T-helper 2 cell treated with Interferon-gamma antibody and Interleukin-4, amounts not matched to agents 100 ng/mL and 5 ng/mL, for 36 hours (primary cell): ENCODE results near the gene SLFN5. TPM values are rescaled to one million over a fixed set of nuclear protein-coding genes. Genes with fewer than 3 reads are reported as not detected.
"Not testable (repeated sequence)": the region's sequence is repeated elsewhere in the genome, so short reads cannot be mapped to it uniquely, and the experiment has no call there.

Experiments
- intact Hi-C: fragments of 100-400 bp; cut with micrococcal nuclease; formaldehyde crosslinking; loops from one replicate; pipeline ENCODE4 v1.15.1; 2023
- total RNA-seq: library from RNA; stranded (reverse); gene quantifications from 2 replicates; pipeline ENCODE4 v1.2.3, GENCODE V29; 2022

Gene SLFN5
- total RNA-seq, 1 donor from 2014 or later, result 103 TPM

GRCh38 chr17:35287286-35287811, 44.5 kb downstream of the SLFN5 start:
- intact Hi-C loops, result no loop called here

DNA sequence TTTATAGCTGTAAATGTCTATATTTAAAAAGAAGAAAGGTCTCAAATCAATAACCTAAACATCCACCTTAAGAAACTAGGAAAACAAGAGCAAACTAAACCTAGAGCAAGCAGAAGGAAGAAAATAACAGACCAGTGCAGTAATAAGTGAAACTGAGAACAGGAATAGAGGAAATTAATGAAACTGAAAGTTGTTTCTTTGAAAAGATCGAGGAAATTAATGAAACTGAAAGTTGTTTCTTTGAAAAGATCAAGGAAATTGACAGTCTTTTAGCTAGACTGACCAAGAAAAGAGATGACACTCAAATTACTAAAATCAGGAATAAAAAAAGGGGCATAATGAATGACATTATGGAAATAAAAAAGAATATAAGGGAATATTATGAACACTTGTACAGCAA, 46.4 kb downstream of the SLFN5 start:
- intact Hi-C loops, result no loop called here

DNA sequence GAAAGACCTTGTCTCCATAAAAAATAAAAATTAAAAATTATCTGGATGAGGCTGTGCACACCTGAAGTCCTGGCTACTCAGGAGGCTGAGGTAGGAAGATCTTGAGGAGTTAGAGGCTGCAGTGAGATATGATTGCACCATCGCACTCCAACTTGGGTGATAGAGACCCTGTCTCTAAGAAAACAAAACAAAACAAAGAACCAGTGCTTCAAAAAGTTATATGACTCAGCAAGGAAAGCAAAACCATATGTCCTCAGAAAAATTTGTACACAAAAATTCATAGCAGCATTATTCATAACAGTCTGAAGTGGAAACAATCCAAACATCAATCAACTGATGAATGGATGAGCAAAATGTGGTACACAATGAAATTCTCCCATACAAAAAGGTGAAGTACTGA, 48.9 kb downstream of the SLFN5 start:
- intact Hi-C loops, result no loop called here

GRCh38 chr17:35293151-35293847, 50.4 kb downstream of the SLFN5 start:
- intact Hi-C loops, result no loop called here

- intact Hi-C loops, result no loop called here
These were observed 51.9 kb downstream of the SLFN5 start for GRCh38 chr17:35294756-35295155.

GRCh38 chr17:35295686-35296085, 52.8 kb downstream of the SLFN5 start:
- intact Hi-C loops, result no loop called here

- intact Hi-C loops, result no loop called here
These were observed 54.8 kb downstream of the SLFN5 start for GRCh38 chr17:35297666-35298065.

DNA sequence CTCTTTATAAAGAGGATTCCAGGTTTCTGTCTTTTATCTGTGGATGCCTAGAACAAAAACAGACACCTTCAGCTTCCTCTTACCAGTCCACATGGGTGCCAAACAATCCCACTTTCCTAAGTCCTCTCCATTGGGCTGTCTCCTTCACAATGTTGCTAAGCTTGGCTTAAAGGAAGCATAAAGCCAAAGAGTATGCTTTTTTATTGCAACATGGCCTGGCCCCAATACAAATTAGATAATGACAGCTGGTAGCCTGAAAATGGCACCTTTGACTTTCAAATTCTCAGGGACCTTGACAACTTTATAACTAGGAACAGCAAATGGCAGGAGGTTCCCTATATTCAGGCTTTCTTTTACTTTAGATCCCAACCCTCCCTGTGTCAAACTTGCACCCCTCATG, 55.8 kb downstream of the SLFN5 start:
- intact Hi-C loops, result no loop called here

GRCh38 chr17:35299135-35299534, 56.3 kb downstream of the SLFN5 start:
- intact Hi-C loops, result no loop called here

- intact Hi-C loops, result not testable (repeated sequence)
These were observed 66.5 kb downstream of the SLFN5 start for GRCh38 chr17:35309345-35309744.

DNA sequence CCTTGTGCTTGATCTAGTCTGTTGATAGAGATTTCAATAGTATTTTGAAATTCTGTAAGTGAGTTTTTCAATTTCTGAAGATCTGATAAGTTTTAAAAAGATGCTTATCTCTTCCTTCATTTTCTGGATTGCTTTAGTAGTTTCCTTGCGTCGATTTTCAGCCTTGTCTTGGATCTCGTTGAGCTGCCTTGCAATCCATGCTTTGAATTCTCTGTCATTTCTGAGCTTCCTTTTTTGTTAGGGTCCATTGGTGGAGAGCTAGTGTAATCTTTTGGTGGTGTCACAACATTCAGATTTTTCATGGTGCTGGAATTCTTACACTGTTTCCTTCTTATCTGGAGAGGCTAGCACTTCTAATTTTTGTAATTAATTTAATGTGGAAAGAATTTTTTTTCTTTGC, 69.5 kb downstream of the SLFN5 start:
- intact Hi-C loops, result loop anchor here (1.0 to 5.0 kb wide), 7 partner anchors 29 to 266 kb away; partner anchors contain the start of genes PEX12, SLFN11, SLFN12 and SLFN5

- intact Hi-C loops, result loop anchor here (1.0 to 5.0 kb wide), 9 partner anchors 28 to 266 kb away; partner anchors contain the start of genes PEX12, SLFN11, SLFN12 and SLFN5
These were observed 70.2 kb downstream of the SLFN5 start for GRCh38 chr17:35312790-35313711.

GRCh38 chr17:35313875-35314409, 71.1 kb downstream of the SLFN5 start:
- intact Hi-C loops, result loop anchor here (1.0 to 5.0 kb wide), 6 partner anchors 59 to 265 kb away; partner anchors contain the start of genes PEX12, SLFN11, SLFN12 and SLFN5

- intact Hi-C loops, result loop anchor here (5.0 kb wide), 1 partner anchor 118 kb away; the partner anchor contains the start of gene SLFN12
These were observed 71.7 kb downstream of the SLFN5 start for GRCh38 chr17:35314415-35315216.

- intact Hi-C loops, result no loop called here
These were observed 72.4 kb downstream of the SLFN5 start for GRCh38 chr17:35315283-35315682.

DNA sequence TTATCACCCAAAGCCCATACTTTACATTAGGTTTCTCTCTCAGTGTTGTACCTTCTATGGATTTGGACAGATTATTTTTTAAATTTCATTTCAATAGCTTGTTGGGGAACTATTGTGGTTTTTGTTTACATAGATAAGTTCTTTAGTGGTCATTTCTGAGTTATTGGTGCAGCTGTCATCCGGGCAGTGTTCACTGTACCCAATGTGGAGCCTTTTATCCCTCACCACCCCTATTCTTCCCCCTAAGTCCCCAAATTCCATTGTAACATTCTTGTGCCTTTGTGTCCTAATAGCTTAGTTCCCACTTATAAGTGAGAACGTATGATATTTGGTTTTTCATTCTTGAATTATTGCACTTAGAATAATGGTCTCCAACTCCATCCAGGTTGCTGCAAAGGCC, 73.1 kb downstream of the SLFN5 start:
- intact Hi-C loops, result no loop called here

- intact Hi-C loops, result no loop called here
These were observed 79.9 kb downstream of the SLFN5 start for GRCh38 chr17:35322749-35323148.
